Testis (tissue), 3 donors: ENCODE results near the gene ASAP2. TPM values are rescaled to one million over a fixed set of nuclear protein-coding genes. Genes with fewer than 3 reads are reported as not detected.
"Not testable (repeated sequence)": the region's sequence is repeated elsewhere in the genome, so short reads cannot be mapped to it uniquely, and the experiment has no call there.

Experiments used
- DNase-seq: peaks from one replicate; pipeline ENCODE4 v3.0.0-alpha.2; 2019
- H3K27ac ChIP-seq, 2 donors: fragments of 200-600 bp; sonication (generic); one replicate each; pipeline ENCODE4 v1.5.1; 2019
- H3K27me3 ChIP-seq: fragments of 200-600 bp; sonication (generic); one replicate; pipeline ENCODE4 v1.5.1; 2019
- H3K36me3 ChIP-seq: fragments of 200-600 bp; sonication (generic); one replicate; pipeline ENCODE4 v1.5.1; 2017; ENCODE audit warnings: low read depth; ENCODE audit errors: missing control alignments
- H3K4me1 ChIP-seq: fragments of 200-600 bp; sonication (generic); one replicate; pipeline ENCODE4 v1.5.1; 2019
- H3K4me3 ChIP-seq, 2 donors: fragments of 200-600 bp; sonication (generic); one replicate each; pipeline ENCODE4 v1.5.1; 2017 to 2019
- H3K9me3 ChIP-seq: fragments of 200-600 bp; sonication (generic); one replicate; pipeline ENCODE4 v1.5.1; 2017
- POLR2A ChIP-seq: fragments of 450-650 bp; IDR thresholded peaks from one replicate; pipeline ENCODE4 v1.6.1; 2017; ENCODE audit warnings: antibody characterized with exemption, mild to moderate bottlenecking, moderate library complexity
- WGBS, 2 donors: methylation state at CpG; one replicate each; pipeline ENCODE4 v1.1.5; 2018; 5-methylcytosine and 5-hydroxymethylcytosine counted together
- intact Hi-C: fragments of 100-400 bp; cut with DNase I; formaldehyde crosslinking; loops from one replicate; pipeline ENCODE4 v1.15.1; 2023; ENCODE audit warnings: low total_unique reads
- polyA plus RNA-seq: library from polyadenylated mRNA; stranded (reverse); fragments of 350-450 nt; fragmentation: Illumina TruSeq; extraction: RNeasy Lipid Tissue Mini Kit (QIAGEN cat#74804); gene quantifications from one replicate; pipeline ENCODE4 v1.2.3, GENCODE V29; 2014; ENCODE audit warnings: low read depth, low replicate concordance; ENCODE audit not compliant: insufficient read depth
- total RNA-seq, 2 donors: library from RNA; depleted of rRNA; stranded (reverse); fragments of >200 nt; gene quantifications; one replicate each; pipeline ENCODE4 v1.2.3, GENCODE V29; 2016
- TF ChIP-seq, protein P1 (sequence below), 3 experiments: fragments of 450-650 bp in 2 of 3; fragments of 200-600 bp in 1 of 3; sonication (generic) in 1 of 3; IDR thresholded peaks; one replicate each; pipeline ENCODE4 v1.5.1; 2016 to 2019; ENCODE audit warnings: antibody characterized with exemption in 3 of 3, mild to moderate bottlenecking in 2 of 3, moderate library complexity in 1 of 3

The ASAP2 gene
- total and polyA plus RNA-seq, 3 donors from 2014 or later = 42.4 to 87.2 (median 79.0) TPM

DNA sequence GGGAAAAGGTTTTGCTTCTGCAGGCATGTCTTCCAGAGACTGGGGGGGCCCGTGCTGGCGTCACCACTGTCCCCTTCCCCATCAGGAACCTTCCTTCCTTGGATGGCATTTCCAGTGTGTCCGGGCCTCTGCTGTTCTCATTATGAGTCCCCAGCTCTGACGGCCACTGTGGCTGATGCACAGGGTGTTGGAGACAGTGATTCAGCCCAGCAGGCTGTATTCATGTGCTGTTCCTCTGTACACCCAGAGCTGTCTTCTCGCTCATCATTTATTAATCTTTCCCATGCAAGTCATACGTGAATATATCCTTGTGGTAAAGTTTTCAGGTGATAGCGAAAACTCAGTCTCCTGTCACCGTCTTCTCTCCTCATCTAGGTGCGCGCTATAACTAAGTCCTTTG lies 57.7 kb downstream of the ASAP2 start:
- TF ChIP-seq, protein P1, sequence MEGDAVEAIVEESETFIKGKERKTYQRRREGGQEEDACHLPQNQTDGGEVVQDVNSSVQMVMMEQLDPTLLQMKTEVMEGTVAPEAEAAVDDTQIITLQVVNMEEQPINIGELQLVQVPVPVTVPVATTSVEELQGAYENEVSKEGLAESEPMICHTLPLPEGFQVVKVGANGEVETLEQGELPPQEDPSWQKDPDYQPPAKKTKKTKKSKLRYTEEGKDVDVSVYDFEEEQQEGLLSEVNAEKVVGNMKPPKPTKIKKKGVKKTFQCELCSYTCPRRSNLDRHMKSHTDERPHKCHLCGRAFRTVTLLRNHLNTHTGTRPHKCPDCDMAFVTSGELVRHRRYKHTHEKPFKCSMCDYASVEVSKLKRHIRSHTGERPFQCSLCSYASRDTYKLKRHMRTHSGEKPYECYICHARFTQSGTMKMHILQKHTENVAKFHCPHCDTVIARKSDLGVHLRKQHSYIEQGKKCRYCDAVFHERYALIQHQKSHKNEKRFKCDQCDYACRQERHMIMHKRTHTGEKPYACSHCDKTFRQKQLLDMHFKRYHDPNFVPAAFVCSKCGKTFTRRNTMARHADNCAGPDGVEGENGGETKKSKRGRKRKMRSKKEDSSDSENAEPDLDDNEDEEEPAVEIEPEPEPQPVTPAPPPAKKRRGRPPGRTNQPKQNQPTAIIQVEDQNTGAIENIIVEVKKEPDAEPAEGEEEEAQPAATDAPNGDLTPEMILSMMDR (IDR thresholded peaks at IDR 0.05) = no peak
- no peak for TF ChIP-seq POLR2A
- peaks cover 9% of the 10 kb centered on the region for H3K4me1 ChIP-seq
- H3K27ac ChIP-seq = no peak overlapping the region
- no peak for DNase-seq
- H3K4me3 ChIP-seq = no peak overlapping the region
- no peaks in the 10 kb centered on the region for H3K9me3 ChIP-seq
- intact Hi-C loops = no loop called here
- H3K36me3 ChIP-seq = no peaks in the 10 kb centered on the region
- WGBS, 2 donors = 73 to 95% methylated on average over 10 of the region's 10 CpGs
- H3K27me3 ChIP-seq = no peaks in the 10 kb centered on the region

DNA sequence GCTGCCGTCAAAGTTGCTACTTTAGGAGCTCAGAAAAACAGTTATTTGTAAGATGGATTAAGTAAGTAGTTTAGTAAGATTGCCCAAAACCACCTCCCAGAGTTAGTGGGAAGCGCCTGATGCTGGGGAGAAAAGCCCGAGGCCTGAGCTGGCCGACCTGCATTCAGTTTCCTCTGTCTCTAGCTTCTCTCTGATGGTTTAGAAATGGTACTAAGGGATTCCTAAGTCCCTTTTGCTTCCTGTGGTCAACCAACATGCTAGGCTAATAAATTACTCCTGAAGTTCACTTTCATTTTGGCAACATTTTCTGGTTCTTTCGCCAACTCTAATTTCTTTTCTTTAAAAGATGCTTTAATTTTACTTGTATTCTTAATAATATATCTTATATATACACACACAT lies 60.1 kb downstream of the ASAP2 start:
- Histone ChIP-seq H3K4me1 (peaks cover 9% of the 10 kb centered on the region), H3K4me3 (no peak overlapping the region), H3K27ac (no peak overlapping the region), H3K9me3 (no peaks in the 10 kb centered on the region), H3K36me3 (no peaks in the 10 kb centered on the region), H3K27me3 (no peaks in the 10 kb centered on the region)
- no peak for TF ChIP-seq POLR2A
- TF ChIP-seq, protein P1 (IDR thresholded peaks at IDR 0.05) = no peak
- WGBS, 2 donors = 83 to 85% methylated on average over 5 of the region's 5 CpGs
- intact Hi-C loops = no loop called here
- no peak for DNase-seq

DNA sequence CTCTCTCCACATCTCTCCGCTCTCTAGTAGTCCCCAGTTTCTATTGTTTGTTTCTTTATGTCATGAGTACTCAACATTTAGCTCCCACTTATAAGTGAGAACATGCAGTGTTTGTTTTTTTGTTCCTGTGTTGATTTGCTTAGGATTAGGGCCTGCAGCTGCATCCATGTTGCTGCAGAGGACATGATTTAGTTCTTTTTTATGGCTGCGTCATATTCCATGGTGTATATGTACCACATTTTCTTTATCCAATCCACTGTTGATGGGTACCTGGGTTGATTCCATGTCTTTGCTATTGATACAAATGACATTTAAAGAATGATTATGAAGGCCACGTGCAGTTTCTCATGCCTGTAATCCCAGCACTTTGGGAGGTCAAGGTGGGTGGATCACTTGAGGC lies 60.7 kb downstream of the ASAP2 start:
- intact Hi-C loops, H3K9me3 ChIP-seq, H3K4me3 ChIP-seq, H3K4me1 ChIP-seq, H3K36me3 ChIP-seq, H3K27ac ChIP-seq, DNase-seq, H3K27me3 ChIP-seq: not testable (repeated sequence)
- WGBS, 2 donors = 95% methylated on average over 3 of the region's 3 CpGs

DNA sequence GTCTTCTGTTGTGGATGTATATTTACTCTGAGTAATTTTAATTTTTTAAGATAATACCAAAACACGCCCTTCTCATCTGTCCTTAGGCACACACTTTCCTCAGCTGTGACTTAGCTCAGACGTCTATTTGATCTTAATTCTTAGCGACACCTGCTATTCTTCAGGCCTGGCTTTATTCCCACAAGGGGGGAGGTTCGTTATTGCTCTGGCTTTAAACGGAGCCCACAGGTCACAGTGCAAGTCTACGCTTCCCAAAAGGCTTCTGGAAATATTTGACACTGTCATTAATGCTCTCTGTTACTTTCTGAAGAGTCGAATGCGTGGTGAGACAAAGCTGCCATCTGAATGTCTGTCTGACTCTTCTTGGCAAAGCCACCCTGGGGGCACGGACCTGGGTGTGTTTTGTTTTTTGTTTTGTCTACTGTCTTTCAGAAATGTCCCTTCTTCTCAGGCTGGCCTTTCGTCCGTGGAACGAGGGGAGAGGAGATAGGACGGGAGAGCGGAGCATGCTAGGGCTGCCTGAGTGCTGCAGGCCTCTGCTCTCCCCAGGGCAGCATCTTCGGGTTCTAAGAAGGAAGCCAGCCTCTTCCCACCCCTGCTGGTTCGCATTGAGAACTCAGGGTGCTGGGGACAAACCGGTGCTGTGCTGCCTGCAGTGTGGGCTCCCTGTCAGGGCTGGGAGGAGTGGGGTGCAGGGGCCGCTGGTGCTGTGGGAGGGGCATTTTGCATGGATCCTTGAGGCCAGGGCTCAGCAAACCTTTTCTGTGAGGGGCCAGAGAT lies 61.9 kb downstream of the ASAP2 start:
- Histone ChIP-seq H3K27me3 (no peaks in the 10 kb centered on the region), H3K4me3 (no peak overlapping the region), H3K36me3 (no peaks in the 10 kb centered on the region), H3K27ac (no peak overlapping the region), H3K9me3 (no peaks in the 10 kb centered on the region), H3K4me1 (no peaks in the 10 kb centered on the region)
- 83 to 86% methylated on average over 18 of the region's 18 CpGs for WGBS, 2 donors
- no peak for DNase-seq
- TF ChIP-seq POLR2A = no peak
- TF ChIP-seq, protein P1 (IDR thresholded peaks at IDR 0.05) = no peak
- intact Hi-C loops = no loop called here

DNA sequence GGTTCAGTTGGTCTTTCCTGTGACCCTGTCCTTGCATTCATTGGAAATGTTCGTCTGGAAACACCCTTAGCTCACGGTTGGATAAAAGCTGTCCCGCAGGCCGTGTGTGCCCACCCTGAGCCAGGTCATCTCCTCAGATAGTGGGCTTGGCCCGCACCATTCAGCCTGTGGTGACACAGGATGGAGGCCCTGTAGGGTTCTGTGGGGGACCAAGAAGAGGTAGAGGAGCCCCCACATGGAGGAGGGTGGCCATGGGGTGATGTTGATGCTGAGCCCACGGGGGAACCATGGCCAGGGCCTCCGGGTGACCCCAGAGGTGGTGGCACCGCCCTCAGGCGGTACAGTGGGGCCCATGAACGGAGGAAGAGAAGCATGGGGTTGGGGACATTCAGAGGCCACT lies 62.7 kb downstream of the ASAP2 start:
- no peaks in the 10 kb centered on the region for H3K36me3 ChIP-seq
- no peak overlapping the region for H3K27ac ChIP-seq
- no peaks in the 10 kb centered on the region for H3K4me1 ChIP-seq
- no peak for DNase-seq
- H3K9me3 ChIP-seq = no peaks in the 10 kb centered on the region
- no peak overlapping the region for H3K4me3 ChIP-seq
- 90 to 95% methylated on average over 10 of the region's 10 CpGs for WGBS, 2 donors
- no peaks in the 10 kb centered on the region for H3K27me3 ChIP-seq
- intact Hi-C loops = no loop called here
- TF ChIP-seq, protein P1 (IDR thresholded peaks at IDR 0.05) = no peak
- no peak for TF ChIP-seq POLR2A
